Thyroid gland (tissue), 4 donors: ENCODE data around the gene STK32B. TPM values are rescaled to one million over a fixed set of nuclear protein-coding genes. Genes with fewer than 3 reads are reported as not detected.
"Not testable (repeated sequence)": the region's sequence is repeated elsewhere in the genome, so short reads cannot be mapped to it uniquely, and the experiment has no call there.

Source experiments
- DNase-seq, 2 donors: peaks; one replicate each; pipeline ENCODE4 v3.0.0-alpha.2; 2019
- H3K27ac ChIP-seq, 3 donors: fragments of 200-600 bp; sonication (generic); 1 replicate in 2 of 3; 2 replicates in 1 of 3; pipeline ENCODE4 v1.5.1; 2016 to 2019; ENCODE audit warnings: mild to moderate bottlenecking in 1 of 3, moderate library complexity in 1 of 3
- H3K27me3 ChIP-seq: fragments of 200-600 bp; sonication (generic); one replicate; pipeline ENCODE4 v1.5.1; 2019
- H3K36me3 ChIP-seq, 2 donors: fragments of 200-600 bp; sonication (generic); one replicate each; pipeline ENCODE4 v1.5.1; 2016 to 2019
- H3K4me1 ChIP-seq, 2 donors: fragments of 200-600 bp; sonication (generic); one replicate each; pipeline ENCODE4 v1.5.1; 2017 to 2019
- H3K4me3 ChIP-seq, 3 donors: fragments of 200-600 bp; sonication (generic); replicated peaks in 1 of 3; 1 replicate in 2 of 3; 2 replicates in 1 of 3; pipeline ENCODE4 v1.5.1; 2016; ENCODE audit warnings: mild to moderate bottlenecking in 1 of 3
- H3K9me3 ChIP-seq: fragments of 200-600 bp; sonication (generic); one replicate; pipeline ENCODE4 v1.5.1; 2017
- CTCF ChIP-seq, 6 experiments: fragments of 200-600 bp in 3 of 6; fragments of 450-650 bp in 3 of 6; sonication (generic) in 3 of 6; IDR thresholded peaks; one replicate each; pipeline ENCODE4 v1.5.1; 2016 to 2019; ENCODE audit warnings: antibody characterized with exemption in 6 of 6, mild to moderate bottlenecking in 2 of 6, inconsistent platforms in 1 of 6, moderate library complexity in 1 of 6
- POLR2A ChIP-seq, 2 donors: fragments of 450-650 bp; IDR thresholded peaks; one replicate each; pipeline ENCODE4 v1.6.1; 2017; ENCODE audit warnings: antibody characterized with exemption in 2 of 2, mild to moderate bottlenecking in 2 of 2, moderate library complexity in 1 of 2
- WGBS, 2 donors: methylation state at CpG; one replicate each; pipeline ENCODE4 v1.1.5; 2017; 5-methylcytosine and 5-hydroxymethylcytosine counted together
- intact Hi-C: fragments of 100-400 bp; cut with DNase I; formaldehyde crosslinking; loops from one replicate; pipeline ENCODE4 v1.15.1; 2023
- total RNA-seq, 4 donors: library from RNA; depleted of rRNA; stranded (reverse); fragments of >200 nt; gene quantifications; one replicate each; pipeline ENCODE4 v1.2.3, GENCODE V29; 2016

Gene STK32B
- total RNA-seq, 4 donors from 2014 or later = 1.9 to 14.8 (median 4.4) TPM

GRCh38 chr4:5280828-5281227 lies 229.5 kb downstream of the STK32B start:
- Histone ChIP-seq H3K4me3 (no peak overlapping the region), H3K27me3 (no peaks in the 10 kb centered on the region), H3K27ac (no peak overlapping the region), H3K4me1 (no peaks in the 10 kb centered on the region), H3K36me3 (no peaks in the 10 kb centered on the region), H3K9me3 (no peaks in the 10 kb centered on the region)
- no peak for DNase-seq
- WGBS, 2 donors = 79% methylated on average over 4 of the region's 4 CpGs
- intact Hi-C loops = no loop called here
- TF ChIP-seq POLR2A (IDR thresholded peaks at IDR 0.05) = no peak
- TF ChIP-seq CTCF (IDR thresholded peaks at IDR 0.05) = no peak

- WGBS, 2 donors = 88 to 90% methylated on average over 2 of the region's 2 CpGs
- no peak overlapping the region for H3K4me3 ChIP-seq
- DNase-seq = no peak
- no peak overlapping the region for H3K27ac ChIP-seq
- no peaks in the 10 kb centered on the region for H3K36me3 ChIP-seq
- TF ChIP-seq POLR2A (IDR thresholded peaks at IDR 0.05) = no peak
- TF ChIP-seq CTCF (IDR thresholded peaks at IDR 0.05) = no peak
- H3K9me3 ChIP-seq = no peaks in the 10 kb centered on the region
- H3K4me1 ChIP-seq = no peaks in the 10 kb centered on the region
- H3K27me3 ChIP-seq = no peaks in the 10 kb centered on the region
- intact Hi-C loops = no loop called here
These were observed 232.6 kb downstream of the STK32B start for GRCh38 chr4:5283837-5284236.

- no peak overlapping the region for H3K27ac ChIP-seq
- DNase-seq = no peak
- WGBS, 2 donors = 82 to 91% methylated on average over 7 of the region's 7 CpGs
- no peaks in the 10 kb centered on the region for H3K27me3 ChIP-seq
- H3K9me3 ChIP-seq = no peaks in the 10 kb centered on the region
- no peaks in the 10 kb centered on the region for H3K36me3 ChIP-seq
- no peaks in the 10 kb centered on the region for H3K4me1 ChIP-seq
- TF ChIP-seq CTCF (IDR thresholded peaks at IDR 0.05) = no peak
- no peak for TF ChIP-seq POLR2A (IDR thresholded peaks at IDR 0.05)
- intact Hi-C loops = no loop called here
- no peak overlapping the region for H3K4me3 ChIP-seq
These were observed 233.2 kb downstream of the STK32B start for GRCh38 chr4:5284517-5284916.

- Histone ChIP-seq H3K27me3 (no peaks in the 10 kb centered on the region), H3K27ac (no peak overlapping the region), H3K36me3 (no peaks in the 10 kb centered on the region), H3K4me1 (no peaks in the 10 kb centered on the region), H3K9me3 (no peaks in the 10 kb centered on the region), H3K4me3 (no peak overlapping the region)
- WGBS, 2 donors = 60 to 68% methylated on average over 4 of the region's 4 CpGs
- TF ChIP-seq POLR2A (IDR thresholded peaks at IDR 0.05) (no peak), CTCF (IDR thresholded peaks at IDR 0.05) (no peak)
- intact Hi-C loops = no loop called here
- no peak for DNase-seq
These were observed 240.8 kb downstream of the STK32B start for GRCh38 chr4:5292101-5292500.

GRCh38 chr4:5298000-5298787 lies 246.9 kb downstream of the STK32B start:
- intact Hi-C loops, DNase-seq, H3K4me1 ChIP-seq, H3K27me3 ChIP-seq, H3K36me3 ChIP-seq, H3K27ac ChIP-seq, H3K9me3 ChIP-seq, H3K4me3 ChIP-seq: not testable (repeated sequence)
- WGBS, 2 donors = 74 to 78% methylated on average over 8 to 9 of the region's 9 CpGs
